GM12801 (cell line): ENCODE data around the gene LCN15.

Experiments used
- TF ChIP-seq, protein P1 (sequence below): IDR thresholded peaks from one replicate; pipeline ENCODE4 v1.5.1; 2011; ENCODE audit warnings: control low read depth; ENCODE audit not compliant: insufficient read length; ENCODE audit errors: extremely low read depth

LCN15 gene

DNA sequence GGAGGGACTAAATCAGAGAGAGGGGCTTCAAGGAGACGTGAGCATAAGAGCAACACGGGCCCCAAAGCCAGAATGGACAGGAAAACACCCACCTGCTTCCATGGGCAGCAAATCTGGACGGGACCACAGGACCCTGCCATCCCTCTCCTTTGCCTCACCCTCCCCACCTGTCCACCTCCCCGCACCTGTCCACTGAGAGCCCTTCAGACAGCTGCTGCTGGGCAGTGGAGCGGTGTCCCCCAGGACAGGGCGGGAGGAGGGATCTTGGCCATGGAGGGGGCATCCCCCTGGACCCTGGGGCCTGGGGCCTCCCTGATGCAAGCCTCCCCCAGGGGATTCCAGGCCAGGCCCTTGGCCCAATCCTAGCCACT is 34.4 kb upstream of the LCN15 start:
- TF ChIP-seq, protein P1, sequence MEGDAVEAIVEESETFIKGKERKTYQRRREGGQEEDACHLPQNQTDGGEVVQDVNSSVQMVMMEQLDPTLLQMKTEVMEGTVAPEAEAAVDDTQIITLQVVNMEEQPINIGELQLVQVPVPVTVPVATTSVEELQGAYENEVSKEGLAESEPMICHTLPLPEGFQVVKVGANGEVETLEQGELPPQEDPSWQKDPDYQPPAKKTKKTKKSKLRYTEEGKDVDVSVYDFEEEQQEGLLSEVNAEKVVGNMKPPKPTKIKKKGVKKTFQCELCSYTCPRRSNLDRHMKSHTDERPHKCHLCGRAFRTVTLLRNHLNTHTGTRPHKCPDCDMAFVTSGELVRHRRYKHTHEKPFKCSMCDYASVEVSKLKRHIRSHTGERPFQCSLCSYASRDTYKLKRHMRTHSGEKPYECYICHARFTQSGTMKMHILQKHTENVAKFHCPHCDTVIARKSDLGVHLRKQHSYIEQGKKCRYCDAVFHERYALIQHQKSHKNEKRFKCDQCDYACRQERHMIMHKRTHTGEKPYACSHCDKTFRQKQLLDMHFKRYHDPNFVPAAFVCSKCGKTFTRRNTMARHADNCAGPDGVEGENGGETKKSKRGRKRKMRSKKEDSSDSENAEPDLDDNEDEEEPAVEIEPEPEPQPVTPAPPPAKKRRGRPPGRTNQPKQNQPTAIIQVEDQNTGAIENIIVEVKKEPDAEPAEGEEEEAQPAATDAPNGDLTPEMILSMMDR = no peak

DNA sequence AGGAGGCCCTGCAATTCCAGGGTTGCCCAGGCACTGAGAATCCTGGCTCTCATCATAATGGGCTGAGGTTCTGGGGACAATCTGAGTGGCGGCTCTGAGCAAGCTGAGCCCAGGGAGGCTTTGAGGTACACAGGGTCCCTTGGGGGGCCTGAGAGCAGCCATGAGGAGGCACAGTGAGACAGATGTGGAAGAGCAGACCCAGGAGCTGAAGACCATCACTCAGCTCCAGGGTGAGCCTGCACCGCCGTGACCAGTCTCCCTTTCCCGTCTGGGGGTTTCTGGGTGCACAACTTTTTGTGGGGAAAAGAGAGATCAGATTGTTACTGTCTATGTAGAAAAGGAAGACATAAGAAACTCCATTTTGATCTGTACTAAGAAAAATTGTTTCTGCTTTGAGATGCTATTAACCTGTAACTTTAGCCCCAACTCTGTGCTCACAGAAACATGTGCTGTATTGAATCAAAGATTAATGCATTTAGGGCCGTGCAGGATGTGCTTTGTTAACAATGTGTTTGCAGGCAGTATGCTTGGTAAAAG is 32.0 kb upstream of the LCN15 start, which contains the start of gene CCDC183:
Gene CCDC183, plus strand, starts transcription at position 101 of the 537 bp plus-strand sequence. Its CDS starts 60 bp downstream, at position 161.
- TF ChIP-seq, protein P1 = no peak

DNA sequence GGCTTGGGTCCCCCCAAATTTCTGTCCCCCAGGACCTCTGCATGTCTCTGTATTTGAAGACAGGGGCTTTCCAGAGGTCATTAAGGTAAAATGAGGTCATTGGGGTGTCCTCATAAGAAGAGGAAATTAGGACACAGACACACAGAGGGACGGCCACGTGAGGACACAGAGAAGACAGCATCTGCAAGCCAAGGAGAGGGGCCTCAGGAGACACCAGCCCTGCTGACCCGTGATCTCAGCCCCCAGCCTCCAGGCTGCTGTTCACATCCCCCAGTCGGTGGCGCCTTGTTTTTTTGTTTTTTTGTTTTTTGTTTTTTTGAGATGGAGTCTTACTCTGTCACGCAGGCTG is 30.7 kb upstream of the LCN15 start:
- TF ChIP-seq, protein P1 = no peak

DNA sequence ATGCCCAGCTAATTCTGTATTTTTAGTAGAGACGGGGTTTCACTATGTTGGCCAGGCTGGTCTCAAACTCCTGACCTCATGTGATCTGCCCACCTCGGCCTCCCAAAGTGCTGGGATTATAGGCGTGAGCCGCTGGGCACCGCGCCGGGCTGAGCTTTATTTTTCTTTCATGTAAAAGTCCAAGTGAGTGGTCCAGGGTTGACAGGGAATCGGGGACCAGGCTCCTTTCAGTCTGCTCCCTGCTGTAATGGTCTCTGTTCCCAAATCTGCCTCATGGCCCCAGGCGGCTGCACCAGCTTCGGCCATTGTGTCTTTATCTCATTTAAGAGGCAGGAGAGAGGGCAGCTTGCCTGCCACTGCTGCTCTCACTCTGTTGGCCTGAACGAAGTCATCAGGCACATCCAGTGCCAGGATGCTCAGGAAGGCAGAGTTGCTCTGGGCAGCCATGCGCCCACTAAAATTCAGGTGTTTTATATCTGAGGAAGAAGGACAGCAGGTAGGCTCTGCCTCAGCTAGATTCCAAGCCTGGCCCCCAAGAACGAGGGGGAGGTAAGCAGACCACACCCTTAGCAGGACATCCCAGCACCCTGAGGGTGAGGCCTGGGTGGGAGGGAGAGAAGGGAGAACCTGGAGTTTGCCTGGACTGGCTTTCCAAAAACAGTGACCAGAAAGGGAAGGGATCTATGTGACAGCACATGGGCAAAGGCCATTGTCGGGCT is 30.1 kb upstream of the LCN15 start:
- TF ChIP-seq, protein P1 = no peak

DNA sequence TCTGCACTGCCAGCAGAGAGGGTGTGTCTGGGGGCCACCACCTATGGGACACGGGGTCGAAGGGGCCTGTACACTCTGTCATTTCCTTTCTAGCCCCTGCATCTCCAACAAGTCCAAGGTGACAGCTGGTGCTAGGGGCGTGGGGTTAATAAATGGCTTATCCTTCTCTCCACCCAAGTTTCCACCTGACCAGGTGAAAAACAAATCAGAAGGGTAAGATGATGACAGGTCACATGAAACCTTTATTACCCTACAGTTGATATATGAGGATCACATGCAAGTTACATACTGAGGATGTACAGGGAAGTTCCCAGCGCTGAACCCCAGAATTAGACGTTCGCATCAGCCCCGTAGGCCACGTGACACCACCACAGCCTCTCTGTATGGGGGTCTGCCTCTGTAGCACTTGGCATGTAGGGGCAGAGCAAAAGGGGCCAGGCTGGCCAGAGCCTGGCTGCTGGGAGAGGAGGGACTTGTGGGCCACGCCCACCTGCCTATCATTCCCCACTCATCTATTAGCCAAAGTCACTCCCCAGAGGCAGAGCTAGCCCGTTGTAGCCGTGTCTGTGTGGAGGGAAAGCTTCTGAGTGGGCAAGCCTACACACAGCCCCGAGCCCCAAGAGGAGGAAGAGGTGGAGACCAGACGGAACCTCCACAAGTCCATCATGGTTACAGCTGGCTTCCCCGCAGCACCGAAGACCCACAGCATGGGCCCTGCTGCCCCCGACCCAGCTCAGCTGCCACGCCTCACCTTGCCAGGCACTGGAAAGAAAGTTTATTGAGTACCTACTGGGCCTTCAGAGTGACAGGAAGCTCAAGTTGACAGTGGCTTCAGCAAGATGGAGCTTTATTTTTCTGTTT is 29.0 kb upstream of the LCN15 start:
- TF ChIP-seq, protein P1 = no peak

DNA sequence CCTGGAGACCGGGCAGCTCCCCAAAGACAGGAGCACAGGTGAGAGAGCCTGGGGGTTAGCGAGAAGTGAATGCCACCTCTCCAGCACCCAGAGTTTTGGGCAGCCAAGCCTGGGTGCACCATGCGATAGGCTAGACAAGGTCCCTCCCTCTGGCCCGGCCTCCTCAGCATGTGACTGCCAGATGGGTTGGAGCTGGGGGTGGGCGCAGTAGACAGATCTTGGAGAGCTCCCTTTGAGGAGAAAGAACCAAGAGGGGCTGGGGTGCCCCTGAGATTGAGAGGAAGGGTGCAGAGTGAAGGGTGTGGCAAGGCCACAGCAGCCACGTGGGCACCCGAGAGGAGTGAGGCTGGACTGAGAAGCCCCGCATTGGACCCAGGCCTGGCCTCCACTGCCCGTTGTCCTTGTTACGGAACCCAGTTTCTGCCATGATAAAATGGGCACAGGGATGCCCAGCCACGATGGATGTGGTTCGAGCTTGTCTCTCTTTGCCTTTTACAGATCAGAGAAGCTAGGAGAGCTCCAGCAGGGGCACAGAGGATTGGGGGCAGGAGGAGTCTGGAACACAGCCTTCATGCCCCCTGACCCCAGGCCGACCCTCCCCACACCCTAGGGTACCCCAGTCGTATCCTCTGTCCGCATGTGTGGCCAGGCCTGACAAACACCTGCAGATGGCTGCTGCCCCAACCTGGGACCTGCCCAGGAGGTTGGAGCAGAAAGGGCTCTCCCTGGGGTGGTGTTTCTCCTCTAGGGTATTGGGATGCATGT is 28.2 kb upstream of the LCN15 start:
- TF ChIP-seq, protein P1 = no peak
